Testis (tissue), 3 donors: Measurements from ENCODE around the gene SLC25A1. TPM values are rescaled to one million over a fixed set of nuclear protein-coding genes. Genes with fewer than 3 reads are reported as not detected.

Source experiments
- DNase-seq: peaks from one replicate; pipeline ENCODE4 v3.0.0-alpha.2; 2019
- H3K27ac ChIP-seq, 2 donors: fragments of 200-600 bp; sonication (generic); one replicate each; pipeline ENCODE4 v1.5.1; 2019
- H3K27me3 ChIP-seq: fragments of 200-600 bp; sonication (generic); one replicate; pipeline ENCODE4 v1.5.1; 2019
- H3K36me3 ChIP-seq: fragments of 200-600 bp; sonication (generic); one replicate; pipeline ENCODE4 v1.5.1; 2017; ENCODE audit warnings: low read depth; ENCODE audit errors: missing control alignments
- H3K4me1 ChIP-seq: fragments of 200-600 bp; sonication (generic); one replicate; pipeline ENCODE4 v1.5.1; 2019
- H3K4me3 ChIP-seq, 2 donors: fragments of 200-600 bp; sonication (generic); one replicate each; pipeline ENCODE4 v1.5.1; 2017 to 2019
- H3K9me3 ChIP-seq: fragments of 200-600 bp; sonication (generic); one replicate; pipeline ENCODE4 v1.5.1; 2017
- CTCF ChIP-seq, 3 experiments: fragments of 450-650 bp in 2 of 3; fragments of 200-600 bp in 1 of 3; sonication (generic) in 1 of 3; IDR thresholded peaks; one replicate each; pipeline ENCODE4 v1.5.1; 2016 to 2019; ENCODE audit warnings: antibody characterized with exemption in 3 of 3, mild to moderate bottlenecking in 2 of 3, moderate library complexity in 1 of 3
- POLR2A ChIP-seq: fragments of 450-650 bp; IDR thresholded peaks from one replicate; pipeline ENCODE4 v1.6.1; 2017; ENCODE audit warnings: antibody characterized with exemption, mild to moderate bottlenecking, moderate library complexity
- WGBS, 2 donors: methylation state at CpG; one replicate each; pipeline ENCODE4 v1.1.5; 2018; 5-methylcytosine and 5-hydroxymethylcytosine counted together
- intact Hi-C: fragments of 100-400 bp; cut with DNase I; formaldehyde crosslinking; loops from one replicate; pipeline ENCODE4 v1.15.1; 2023; ENCODE audit warnings: low total_unique reads
- polyA plus RNA-seq: library from polyadenylated mRNA; stranded (reverse); fragments of 350-450 nt; fragmentation: Illumina TruSeq; extraction: RNeasy Lipid Tissue Mini Kit (QIAGEN cat#74804); gene quantifications from one replicate; pipeline ENCODE4 v1.2.3, GENCODE V29; 2014; ENCODE audit warnings: low read depth, low replicate concordance; ENCODE audit not compliant: insufficient read depth
- total RNA-seq, 2 donors: library from RNA; depleted of rRNA; stranded (reverse); fragments of >200 nt; gene quantifications; one replicate each; pipeline ENCODE4 v1.2.3, GENCODE V29; 2016

SLC25A1 gene
- total and polyA plus RNA-seq, 3 donors from 2014 or later: 56.0 to 64.9 (median 61.7) TPM

- no peak for DNase-seq
- Histone ChIP-seq H3K27ac (no peak overlapping the region), H3K9me3 (no peaks in the 10 kb centered on the region), H3K27me3 (no peaks in the 10 kb centered on the region), H3K36me3 (no peaks in the 10 kb centered on the region), H3K4me1 (no peaks in the 10 kb centered on the region), H3K4me3 (no peak overlapping the region)
- TF ChIP-seq CTCF (IDR thresholded peaks at IDR 0.05) (no peak), POLR2A (no peak)
- WGBS, 2 donors: 77 to 78% methylated on average over 5 of the region's 5 CpGs
- intact Hi-C loops: no loop called here
Observed at GRCh38 chr22:19207884-19208283, 29.3 kb upstream of the SLC25A1 start.

GRCh38 chr22:19207401-19207808, 28.9 kb upstream of the SLC25A1 start:
- intact Hi-C loops: no loop called here
- Histone ChIP-seq H3K9me3 (no peaks in the 10 kb centered on the region), H3K4me3 (no peak overlapping the region), H3K27ac (no peak overlapping the region), H3K4me1 (no peaks in the 10 kb centered on the region), H3K27me3 (no peaks in the 10 kb centered on the region), H3K36me3 (no peaks in the 10 kb centered on the region)
- no peak for DNase-seq
- no peak for TF ChIP-seq CTCF (IDR thresholded peaks at IDR 0.05)
- no peak for TF ChIP-seq POLR2A
- WGBS, 2 donors: 90% methylated on average over 9 of the region's 9 CpGs

GRCh38 chr22:19206287-19206686, 27.8 kb upstream of the SLC25A1 start:
- DNase-seq: no peak
- no peak for TF ChIP-seq POLR2A
- TF ChIP-seq CTCF (IDR thresholded peaks at IDR 0.05): no peak
- Histone ChIP-seq H3K4me1 (no peaks in the 10 kb centered on the region), H3K4me3 (no peak overlapping the region), H3K27me3 (no peaks in the 10 kb centered on the region), H3K9me3 (no peaks in the 10 kb centered on the region), H3K36me3 (no peaks in the 10 kb centered on the region), H3K27ac (no peak overlapping the region)
- WGBS, 2 donors: 95 to 96% methylated on average over 6 of the region's 6 CpGs
- intact Hi-C loops: no loop called here

- no peak for DNase-seq
- H3K4me1 ChIP-seq: no peaks in the 10 kb centered on the region
- intact Hi-C loops: no loop called here
Observed at GRCh38 chr22:19204640-19205039, 26.1 kb upstream of the SLC25A1 start.

More at GRCh38 chr22:19204640-19205039, 26.1 kb upstream of the SLC25A1 start:
- Histone ChIP-seq H3K27me3 (no peaks in the 10 kb centered on the region), H3K9me3 (no peaks in the 10 kb centered on the region), H3K27ac (no peak overlapping the region), H3K4me3 (no peak overlapping the region), H3K36me3 (no peaks in the 10 kb centered on the region)
- 99 to 100% methylated on average over 3 to 4 of the region's 4 CpGs for WGBS, 2 donors
- TF ChIP-seq CTCF (IDR thresholded peaks at IDR 0.05) (no peak), POLR2A (no peak)
